ENCODE data around the gene MAST4.

- TF ChIP-seq CTCF (IDR thresholded peaks at IDR 0.05; ENCODE audit: insufficient read depth, low read length) (no peak), POLR2AphosphoS5 (IDR thresholded peaks at IDR 0.05; ENCODE audit: low read depth) (no peak)
Measured at GRCh38 chr5:67115246-67115645, 519.1 kb downstream of the MAST4 start.
